SK-N-SH (cell line): ENCODE measurements around the gene EFHC1. TPM values are rescaled to one million over a fixed set of nuclear protein-coding genes. Genes with fewer than 3 reads are reported as not detected.

Experiments used
- CTCF ChIA-PET: fragments of 300-600, 350-600 bp; formaldehyde crosslinking; extraction: SDS; loops from one replicate; lab custom pipeline; 2021; lab: Yijun Ruan, JAX
- POLR2A ChIA-PET: fragments of 350-600 bp; sonication (Branson Sonifier 250); formaldehyde crosslinking; extraction: SDS; loops from one replicate; lab custom pipeline; 2020; ENCODE audit warnings: antibody characterized with exemption, inconsistent platforms; lab: Yijun Ruan, JAX
- DNase-seq: peaks from one replicate; pipeline ENCODE4 v3.0.0; 2012
- H2AFZ ChIP-seq: fragments of 200-600 bp; sonication (generic); 2 replicates; pipeline ENCODE4 v1.8.1; 2016; ENCODE audit warnings: antibody characterized with exemption, mild to moderate bottlenecking, low read depth
- H3F3A ChIP-seq: fragments of 200-600 bp; sonication (generic); replicated peaks from 2 replicates; pipeline ENCODE3; 2016; ENCODE audit warnings: antibody characterized with exemption, mild to moderate bottlenecking; ENCODE audit not compliant: insufficient read depth
- H3K27ac ChIP-seq, 2 experiments: fragments of 200-500 bp in 1 of 2; fragments of 200-600 bp in 1 of 2; sonication (Bioruptor generic) in 1 of 2; sonication (generic), shearing (Covaris generic) in 1 of 2; 2 replicates each; pipeline versions ENCODE4 v1.5.1 to v1.6.1; 2014 to 2016; ENCODE audit warnings: low read depth in 2 of 2, inconsistent platforms in 1 of 2, low read length in 1 of 2, mild to moderate bottlenecking in 1 of 2, mixed read lengths in 1 of 2
- H3K27me3 ChIP-seq: fragments of 200-600 bp; sonication (generic), shearing (Covaris generic); 2 replicates; pipeline ENCODE4 v1.6.1; 2016; ENCODE audit warnings: mixed run types; ENCODE audit not compliant: insufficient read depth
- H3K36me3 ChIP-seq, 2 experiments: fragments of 200-500 bp in 1 of 2; fragments of 200-600 bp in 1 of 2; sonication (Bioruptor generic) in 1 of 2; sonication (generic) in 1 of 2; replicated peaks in 1 of 2; 2 replicates each; pipeline versions ENCODE3 to v1.5.1; 2014 to 2016; ENCODE audit warnings: low read length in 1 of 2, mild to moderate bottlenecking in 1 of 2; ENCODE audit not compliant: insufficient read depth in 2 of 2, control insufficient read depth in 1 of 2
- H3K4me1 ChIP-seq, 2 experiments: fragments of 200-500 bp in 1 of 2; fragments of 200-600 bp in 1 of 2; sonication (Bioruptor generic) in 1 of 2; sonication (generic), shearing (Covaris generic) in 1 of 2; 2 replicates each; pipeline versions ENCODE4 v1.5.1 to v1.6.1; 2014 to 2016; ENCODE audit warnings: low read depth in 1 of 2, low read length in 1 of 2, mixed run types in 1 of 2; ENCODE audit not compliant: insufficient read depth in 2 of 2, control insufficient read depth in 1 of 2
- H3K4me2 ChIP-seq: fragments of 200-600 bp; sonication (generic), shearing (Covaris generic); 2 replicates; pipeline ENCODE4 v1.6.1; 2017; ENCODE audit warnings: mixed run types
- H3K4me3 ChIP-seq, 2 experiments: fragments of 200-500 bp in 1 of 2; fragments of 200-600 bp in 1 of 2; sonication (Bioruptor generic) in 1 of 2; sonication (generic), shearing (Covaris generic) in 1 of 2; 2 replicates each; pipeline versions ENCODE4 v1.5.1 to v1.8.1; 2014 to 2016; ENCODE audit warnings: low read depth in 2 of 2, inconsistent platforms in 1 of 2, low read length in 1 of 2, mild to moderate bottlenecking in 1 of 2, mixed read lengths in 1 of 2, moderate library complexity in 1 of 2
- H3K79me2 ChIP-seq: fragments of 200-600 bp; sonication (generic); 2 replicates; pipeline ENCODE4 v1.8.1; 2017; ENCODE audit warnings: mild to moderate bottlenecking; ENCODE audit not compliant: insufficient read depth
- H3K9ac ChIP-seq: fragments of 200-600 bp; sonication (generic); 2 replicates; pipeline ENCODE4 v1.6.1; 2017; ENCODE audit warnings: mixed run types
- H3K9me2 ChIP-seq: fragments of 200-600 bp; sonication (generic); 2 replicates; pipeline ENCODE4 v1.6.1; 2017; ENCODE audit warnings: mixed run types
- H3K9me3 ChIP-seq: fragments of 200-600 bp; sonication (generic); 2 replicates; pipeline ENCODE4 v1.6.1; 2017; ENCODE audit warnings: mixed run types, mild to moderate bottlenecking, moderate library complexity
- H4K20me1 ChIP-seq: fragments of 200-600 bp; sonication (generic); 2 replicates; pipeline ENCODE4 v1.6.1; 2017; ENCODE audit warnings: mild to moderate bottlenecking, mixed run types; ENCODE audit not compliant: insufficient read depth
- EP300 ChIP-seq, 2 experiments: IDR thresholded peaks; 2 replicates each; pipeline versions ENCODE4 v1.4.0 to v1.6.1; 2012; ENCODE audit warnings: borderline replicate concordance in 1 of 2, low read depth in 1 of 2, low read length in 1 of 2
- FOXJ3 ChIP-seq: sonication (generic); formaldehyde crosslinking; IDR thresholded peaks from 2 replicates; pipeline ENCODE4 v1.5.1; 2020; ENCODE audit warnings: mild to moderate bottlenecking, missing genetic modification reagents
- GATA2 ChIP-seq: sonication (generic); formaldehyde crosslinking; IDR thresholded peaks from 2 replicates; pipeline ENCODE4 v1.5.0; 2020; ENCODE audit warnings: mild to moderate bottlenecking, missing genetic modification reagents
- MAX ChIP-seq: IDR thresholded peaks from 2 replicates; pipeline ENCODE4 v1.4.0; 2012; ENCODE audit warnings: low read depth
- MEF2A ChIP-seq: IDR thresholded peaks from 2 replicates; pipeline ENCODE4 v1.4.0; 2012; ENCODE audit warnings: low read depth, borderline replicate concordance
- PBX3 ChIP-seq: IDR thresholded peaks from 2 replicates; pipeline ENCODE4; 2012
- POLR2AphosphoS5 ChIP-seq: IDR thresholded peaks from 2 replicates; pipeline ENCODE4 v1.6.1; 2012; ENCODE audit warnings: low read depth, low read length
- RAD21 ChIP-seq: IDR thresholded peaks from 2 replicates; pipeline ENCODE4 v1.6.1; 2012; ENCODE audit warnings: mild to moderate bottlenecking, low read length
- RCOR1 ChIP-seq: fragments of 150-350 bp; IDR thresholded peaks from 2 replicates; pipeline ENCODE4 v1.6.1; 2017; ENCODE audit warnings: antibody characterized with exemption, low read length
- TCF12 ChIP-seq: IDR thresholded peaks from 2 replicates; pipeline ENCODE4 v1.4.0; 2012
- USF1 ChIP-seq: IDR thresholded peaks from 2 replicates; pipeline ENCODE4 v1.4.0; 2012; ENCODE audit warnings: low read depth, borderline replicate concordance
- USF2 ChIP-seq: fragments of 150-350 bp; IDR thresholded peaks from 2 replicates; pipeline ENCODE4 v1.6.1; 2017; ENCODE audit warnings: antibody characterized with exemption, low read length, low read depth, borderline replicate concordance
- YY1 ChIP-seq: IDR thresholded peaks from 2 replicates; pipeline ENCODE4 v1.4.0; 2012; ENCODE audit warnings: low read depth, mild to moderate bottlenecking
- ZBTB33 ChIP-seq: IDR thresholded peaks from 2 replicates; pipeline ENCODE4 v1.4.0; 2012; ENCODE audit warnings: low read depth, borderline replicate concordance
- WGBS: methylation state at CpG from one replicate; pipeline ENCODE4 v1.1.6; 2017; ENCODE audit warnings: low lambda C conversion rate; 5-methylcytosine and 5-hydroxymethylcytosine counted together
- polyA plus RNA-seq, 3 experiments: library from polyadenylated mRNA; depleted of rRNA; stranded (reverse); fragments of >200 nt; gene quantifications; 2 replicates each; pipeline ENCODE4 v1.2.3, GENCODE V29; 2012

Gene EFHC1
- polyA plus RNA-seq, 1 of the 3 experiments (the other 2 are of a cell fraction): 39.4 TPM

GRCh38 chr6:52555518-52556233 is 135.5 kb downstream of the EFHC1 start:
- peaks cover 99% of the 10 kb centered on the region for H3K79me2 ChIP-seq
- 77% methylated on average over 5 of the region's 5 CpGs for WGBS
- no peak overlapping the region for H3K4me3 ChIP-seq
- POLR2A ChIA-PET: no interaction called here
- H3K4me1 ChIP-seq: peaks cover 27 to 51% of the 10 kb centered on the region in 2 experiments
- H3K36me3 ChIP-seq: no peaks in the 10 kb centered on the region
- H3K4me2 ChIP-seq: peak overlapping the region; percentile 43
- H3K9ac ChIP-seq: peak overlapping the region; percentile 2; the same call in 1 of the 2 replicates
- peaks cover 10% of the 10 kb centered on the region for H4K20me1 ChIP-seq
- no peaks in the 10 kb centered on the region for H3K9me3 ChIP-seq
- TF ChIP-seq FOXJ3 (CRISPR knock-in tag) (no peak), RCOR1 (no peak), TCF12 (no peak), USF2 (no peak), USF1 (no peak), PBX3 (0 out of 2 replicates have a peak, but pooled peaks have one; percentile 17), POLR2AphosphoS5 (no peak)
- TF ChIP-seq, all 33 proteins: peak for 1
- H3K27me3 ChIP-seq: no peaks in the 10 kb centered on the region
- H3K9me2 ChIP-seq: no peaks in the 10 kb centered on the region
- CTCF ChIA-PET: interaction anchor here (1.0 to 1.4 kb wide), 4 partner anchors 11 to 108 kb away, joined by 3 to 9 read pairs (median 4); partner anchors contain the start of gene TRAM2
- peaks cover 42% of the 10 kb centered on the region for H3F3A ChIP-seq
- DNase-seq: no peak
- H2AFZ ChIP-seq: no peak overlapping the region
- peak overlapping the region in 1 of 2 experiments; percentile 46; a peak in 3 of 4 replicates for H3K27ac ChIP-seq

GRCh38 chr6:52557389-52558265 is 137.5 kb downstream of the EFHC1 start:
- Histone ChIP-seq H2AFZ (no peak overlapping the region), H3K9ac (no peak overlapping the region), H3K36me3 (no peaks in the 10 kb centered on the region), H3K9me3 (no peaks in the 10 kb centered on the region), H3K4me1 (peaks cover 8 to 32% of the 10 kb centered on the region in 2 experiments), H3K9me2 (no peaks in the 10 kb centered on the region), H3K4me2 (no peak overlapping the region), H4K20me1 (peaks cover 24% of the 10 kb centered on the region), H3K79me2 (peaks cover 100% of the 10 kb centered on the region), H3K27me3 (no peaks in the 10 kb centered on the region), H3K4me3 (no peak overlapping the region), H3F3A (peaks cover 29% of the 10 kb centered on the region), H3K27ac (peak overlapping the region in 1 of 2 experiments; percentile 12; a peak in 1 of 4 replicates)
- DNase-seq: no peak
- ChIA-PET CTCF (interaction anchor here (0.9 to 1.5 kb wide), 2 partner anchors 19 to 34 kb away, joined by 3 read pairs; no protein-coding TSS in a partner anchor), POLR2A (interaction anchor here (1.1 kb wide), 1 partner anchor 19 kb away, joined by 3 read pairs; the partner anchor contains the start of gene TRAM2)
- WGBS: 81% methylated on average over 8 of the region's 11 CpGs
- TF ChIP-seq ZBTB33 (no peak), RAD21 (no peak), MAX (no peak), RCOR1 (no peak), EP300 (IDR thresholded peaks at IDR 0.05; ENCODE audit: borderline replicate concordance in 1 of 2, low read depth in 1 of 2, low read length in 1 of 2) (no peak), MEF2A (no peak), GATA2 (CRISPR knock-in tag) (no peak), YY1 (no peak)
